Coronary artery (tissue), 2 donors: ENCODE results near the gene GTF3C6.

ENCODE experiments used
- DNase-seq: peaks from one replicate; pipeline ENCODE4 v3.0.0-alpha.2; 2017; ENCODE audit warnings: low spot score
- H3K27ac ChIP-seq, 2 donors: fragments of 200-600 bp; sonication (generic); one replicate each; pipeline ENCODE4 v1.5.1; 2016 to 2019
- H3K4me3 ChIP-seq: fragments of 200-600 bp; sonication (generic); 2 replicates; pipeline ENCODE4 v1.5.1; 2016; ENCODE audit warnings: mild to moderate bottlenecking, moderate library complexity
- TF ChIP-seq, protein P1 (sequence below): fragments of 200-600 bp; sonication (generic); IDR thresholded peaks from one replicate; pipeline ENCODE4 v1.5.1; 2019; ENCODE audit warnings: antibody characterized with exemption

GTF3C6 gene

DNA sequence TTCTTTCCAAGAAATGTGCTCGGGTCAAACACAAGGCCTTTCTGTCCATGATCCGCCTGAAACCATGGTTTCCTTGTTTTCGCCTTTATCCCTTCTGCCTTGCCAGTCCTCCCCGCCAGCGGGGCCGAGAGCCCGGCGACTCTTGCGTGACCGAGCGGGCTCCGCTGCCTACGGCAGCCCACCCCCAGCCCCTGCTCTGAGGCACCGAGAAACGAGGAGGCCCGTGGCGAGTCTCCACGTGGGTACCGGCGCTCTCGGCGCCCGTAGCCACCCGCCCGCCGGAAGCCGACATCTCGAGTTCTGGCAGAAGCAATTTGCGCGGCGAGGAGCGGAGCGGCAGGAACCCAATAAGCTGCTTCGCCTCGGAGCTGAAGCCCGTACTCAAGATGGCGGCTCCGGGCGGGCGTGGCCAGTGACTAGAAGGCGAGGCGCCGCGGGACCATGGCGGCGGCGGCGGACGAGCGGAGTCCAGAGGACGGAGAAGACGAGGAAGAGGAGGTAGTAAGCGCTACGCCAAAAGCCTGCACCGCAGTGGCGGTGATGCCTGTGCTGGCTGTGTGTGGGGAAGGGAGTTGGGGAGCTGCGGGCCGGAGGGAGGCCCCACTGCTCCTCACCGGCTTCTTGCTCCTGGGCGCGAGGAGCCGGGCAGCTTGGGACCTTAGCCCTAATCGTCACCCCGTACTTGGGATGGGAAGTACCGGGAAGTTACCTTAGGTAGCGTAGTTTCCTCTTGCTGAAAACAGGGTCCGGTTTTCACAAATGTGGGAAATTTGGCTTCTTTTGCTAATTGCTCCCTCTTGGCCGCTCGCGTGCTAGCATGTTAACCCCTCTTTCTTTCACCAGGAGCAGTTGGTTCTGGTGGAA lies at the start of gene GTF3C6:
TSS of gene GTF3C6 (plus strand) at position 378 of the 864 bp plus-strand sequence. CDS start at position 442, 64 bp downstream.
- TF ChIP-seq, protein P1, sequence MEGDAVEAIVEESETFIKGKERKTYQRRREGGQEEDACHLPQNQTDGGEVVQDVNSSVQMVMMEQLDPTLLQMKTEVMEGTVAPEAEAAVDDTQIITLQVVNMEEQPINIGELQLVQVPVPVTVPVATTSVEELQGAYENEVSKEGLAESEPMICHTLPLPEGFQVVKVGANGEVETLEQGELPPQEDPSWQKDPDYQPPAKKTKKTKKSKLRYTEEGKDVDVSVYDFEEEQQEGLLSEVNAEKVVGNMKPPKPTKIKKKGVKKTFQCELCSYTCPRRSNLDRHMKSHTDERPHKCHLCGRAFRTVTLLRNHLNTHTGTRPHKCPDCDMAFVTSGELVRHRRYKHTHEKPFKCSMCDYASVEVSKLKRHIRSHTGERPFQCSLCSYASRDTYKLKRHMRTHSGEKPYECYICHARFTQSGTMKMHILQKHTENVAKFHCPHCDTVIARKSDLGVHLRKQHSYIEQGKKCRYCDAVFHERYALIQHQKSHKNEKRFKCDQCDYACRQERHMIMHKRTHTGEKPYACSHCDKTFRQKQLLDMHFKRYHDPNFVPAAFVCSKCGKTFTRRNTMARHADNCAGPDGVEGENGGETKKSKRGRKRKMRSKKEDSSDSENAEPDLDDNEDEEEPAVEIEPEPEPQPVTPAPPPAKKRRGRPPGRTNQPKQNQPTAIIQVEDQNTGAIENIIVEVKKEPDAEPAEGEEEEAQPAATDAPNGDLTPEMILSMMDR, result no peak
- H3K4me3 ChIP-seq, result peak within 1 kb of the TSS; percentile 82
- DNase-seq, result peak; percentile 94
- H3K27ac ChIP-seq, result peak within 1 kb of the TSS; percentile 87 to 88

GRCh38 chr6:110930781-110931180 lies 27.7 kb upstream of the GTF3C6 start:
- no peak overlapping the region for H3K4me3 ChIP-seq
- DNase-seq, result no peak
- TF ChIP-seq, protein P1, result no peak
- H3K27ac ChIP-seq, result no peak overlapping the region

DNA sequence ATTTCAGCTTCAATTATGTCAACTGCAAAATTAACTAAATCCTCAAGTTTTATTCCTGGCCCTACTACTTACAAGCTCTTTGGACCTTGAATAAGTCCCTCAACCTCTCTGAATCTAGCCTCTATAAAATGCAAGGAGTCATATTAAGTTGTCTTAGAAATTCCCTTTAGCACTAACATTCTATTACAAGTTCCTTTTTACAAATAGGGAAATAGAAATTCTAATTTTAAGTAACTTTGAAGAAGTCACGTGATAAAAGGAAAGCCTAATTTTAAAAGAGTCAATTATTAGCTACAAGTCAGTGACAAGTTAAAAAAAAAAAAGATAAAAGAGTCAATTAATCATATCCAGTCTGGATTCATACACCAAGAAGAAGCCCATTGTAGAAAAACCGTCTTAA lies 24.6 kb upstream of the GTF3C6 start:
- TF ChIP-seq, protein P1, result no peak
- no peak overlapping the region for H3K4me3 ChIP-seq
- no peak overlapping the region for H3K27ac ChIP-seq
- no peak for DNase-seq

GRCh38 chr6:110934381-110934898 lies 24.1 kb upstream of the GTF3C6 start:
- H3K4me3 ChIP-seq, result no peak overlapping the region
- H3K27ac ChIP-seq, result no peak overlapping the region
- TF ChIP-seq, protein P1, result no peak
- DNase-seq, result no peak

GRCh38 chr6:110935171-110935570 lies 23.3 kb upstream of the GTF3C6 start:
- no peak overlapping the region for H3K4me3 ChIP-seq
- DNase-seq, result no peak
- no peak overlapping the region for H3K27ac ChIP-seq
- TF ChIP-seq, protein P1, result no peak

GRCh38 chr6:110938171-110938570 lies 20.3 kb upstream of the GTF3C6 start:
- Histone ChIP-seq H3K27ac (no peak overlapping the region), H3K4me3 (no peak overlapping the region)
- TF ChIP-seq, protein P1, result no peak
- DNase-seq, result no peak
